GM23338 (cell line): Measurements from ENCODE around the gene SYNPO2L.
"Not testable (repeated sequence)": the region's sequence is repeated elsewhere in the genome, so short reads cannot be mapped to it uniquely, and the experiment has no call there.

ENCODE experiments used
- CREB1 ChIP-seq: fragments of 250-450 bp; sonication (Bioruptor Pico); IDR thresholded peaks from 2 replicates; pipeline ENCODE4 v1.5.0; 2020; ENCODE audit warnings: low read depth, mild to moderate bottlenecking, moderate library complexity
- CTCF ChIP-seq, 2 experiments: fragments of 200-600 bp in 1 of 2; sonication (generic) in 1 of 2; conservative IDR thresholded peaks; 2 replicates each; pipeline versions ENCODE4 v1.5.1 to v1.6.1; 2016 to 2017; ENCODE audit warnings: antibody characterized with exemption in 2 of 2, low read depth in 2 of 2, mild to moderate bottlenecking in 2 of 2, moderate library complexity in 1 of 2
- EZH2 ChIP-seq: fragments of 200-600 bp; sonication (generic); IDR thresholded peaks from one replicate; pipeline ENCODE4 v1.8.0; 2017; ENCODE audit warnings: antibody characterized with exemption, mild to moderate bottlenecking, low read depth; ENCODE audit not compliant: unreplicated experiment
- EZH2phosphoT487 ChIP-seq: fragments of 200-600 bp; sonication (generic); IDR thresholded peaks from one replicate; pipeline ENCODE4 v1.8.1; 2018; ENCODE audit warnings: antibody characterized with exemption; ENCODE audit not compliant: unreplicated experiment
- POLR2AphosphoS5 ChIP-seq: IDR thresholded peaks from 2 replicates; pipeline ENCODE4 v1.6.1; 2016; ENCODE audit warnings: antibody characterized with exemption, low read depth
- REST ChIP-seq: IDR thresholded peaks from one replicate; pipeline ENCODE4 v1.6.1; 2018; ENCODE audit warnings: antibody characterized with exemption; ENCODE audit not compliant: unreplicated experiment
- STAT1 ChIP-seq: IDR thresholded peaks from one replicate; pipeline ENCODE4 v1.6.1; 2016; ENCODE audit warnings: antibody characterized with exemption; ENCODE audit not compliant: unreplicated experiment
- ZNF114 ChIP-seq: fragments of 250-450 bp; sonication (Bioruptor Pico); IDR thresholded peaks from 2 replicates; pipeline ENCODE4 v1.5.0; 2020; ENCODE audit warnings: mild to moderate bottlenecking, moderate library complexity
- ZNF331 ChIP-seq: fragments of 250-450 bp; sonication (Bioruptor Pico); IDR thresholded peaks from 2 replicates; pipeline ENCODE4 v1.5.0; 2020; ENCODE audit warnings: low read depth, mild to moderate bottlenecking, moderate library complexity

GRCh38 chr10:73689596-73689995, 33.8 kb upstream of the SYNPO2L start:
- TF ChIP-seq CTCF (conservative IDR thresholded peaks at IDR 0.05; ENCODE audit: low read depth in 2 of 2); EZH2; POLR2AphosphoS5; ZNF331; EZH2phosphoT487; REST; STAT1; ZNF114 (CRISPR knock-in tag); CREB1 (CRISPR knock-in tag): not testable (repeated sequence)
